CD8-positive, alpha-beta memory T cell (primary cell): Measurements from ENCODE around the gene PLA2R1. TPM values are rescaled to one million over a fixed set of nuclear protein-coding genes. Genes with fewer than 3 reads are reported as not detected.

ENCODE experiments used
- CTCF ChIA-PET: fragments of 350-600 bp; sonication (Branson Sonifier 250); formaldehyde crosslinking; loops from one replicate; lab custom pipeline; 2021; ENCODE audit warnings: antibody characterized with exemption; lab: Charles Lee
- POLR2A ChIA-PET: fragments of 350-600 bp; sonication (Branson Sonifier 250); formaldehyde crosslinking; loops from one replicate; lab custom pipeline; 2021; ENCODE audit warnings: antibody characterized with exemption; lab: Charles Lee
- DNase-seq, 5 donors: peaks; one replicate each; pipeline versions ENCODE4 v3.0.0 to v3.0.0-alpha.2; 2020 to 2022; ENCODE audit warnings: mixed read lengths in 1 of 5
- H3K27ac ChIP-seq: one replicate; pipeline ENCODE4 v1.7.0; 2013; ENCODE audit warnings: low read depth, mild to moderate bottlenecking, low read length, moderate library complexity
- H3K27me3 ChIP-seq: 2 replicates; pipeline ENCODE4 v1.7.0; 2013; ENCODE audit warnings: low read length, mild to moderate bottlenecking; ENCODE audit not compliant: insufficient read depth, poor library complexity, severe bottlenecking
- H3K36me3 ChIP-seq: 2 replicates; pipeline ENCODE4 v1.7.0; 2013; ENCODE audit warnings: mild to moderate bottlenecking, low read length, moderate library complexity; ENCODE audit not compliant: insufficient read depth
- H3K4me1 ChIP-seq: 2 replicates; pipeline ENCODE4 v1.7.0; 2013; ENCODE audit warnings: mild to moderate bottlenecking, low read length, moderate library complexity; ENCODE audit not compliant: insufficient read depth
- H3K4me3 ChIP-seq: 2 replicates; pipeline ENCODE4 v1.7.0; 2013; ENCODE audit warnings: mild to moderate bottlenecking, low read length
- H3K9me3 ChIP-seq: 2 replicates; pipeline ENCODE4 v1.7.0; 2013; ENCODE audit warnings: mild to moderate bottlenecking, low read length
- H3K27ac Mint-ChIP-seq, 8 donors: one replicate each; pipeline ENCODE4 v1.8.0; 2020 to 2021; ENCODE audit warnings: mixed read lengths in 8 of 8, mild to moderate bottlenecking in 6 of 8, inconsistent platforms in 3 of 8, moderate library complexity in 3 of 8
- H3K27me3 Mint-ChIP-seq, 2 donors: one replicate each; pipeline ENCODE4 v1.8.0; 2020 to 2021; ENCODE audit warnings: mixed read lengths in 2 of 2, mild to moderate bottlenecking in 1 of 2, moderate library complexity in 1 of 2
- H3K36me3 Mint-ChIP-seq, 3 donors: one replicate each; pipeline ENCODE4 v1.8.0; 2020 to 2021; ENCODE audit warnings: mixed read lengths in 3 of 3, inconsistent platforms in 1 of 3, mild to moderate bottlenecking in 1 of 3
- H3K4me1 Mint-ChIP-seq, 3 donors: one replicate each; pipeline ENCODE4 v1.8.0; 2020 to 2021; ENCODE audit warnings: mixed read lengths in 3 of 3, inconsistent platforms in 1 of 3, mild to moderate bottlenecking in 1 of 3
- H3K4me3 Mint-ChIP-seq, 7 donors: one replicate each; pipeline ENCODE4 v1.8.0; 2020 to 2021; ENCODE audit warnings: mixed read lengths in 7 of 7, mild to moderate bottlenecking in 6 of 7, moderate library complexity in 4 of 7, inconsistent platforms in 2 of 7
- H3K9me3 Mint-ChIP-seq, 5 donors: one replicate each; pipeline ENCODE4 v1.8.0; 2020 to 2022; ENCODE audit warnings: mixed read lengths in 5 of 5, mild to moderate bottlenecking in 3 of 5, moderate library complexity in 2 of 5, inconsistent platforms in 1 of 5
- polyA plus RNA-seq: library from polyadenylated mRNA; unstranded; fragments of 300-500 nt; fragmentation: Illumina TruSeq; gene quantifications from one replicate; pipeline ENCODE4 v1.2.3, GENCODE V29; 2021
- total RNA-seq, 2 experiments: library from RNA; stranded (reverse); gene quantifications; one replicate each; pipeline ENCODE4 v1.2.3, GENCODE V29; 2021

PLA2R1 gene
- total and polyA plus RNA-seq, 3 experiments from 2014 or later: not detected

DNA sequence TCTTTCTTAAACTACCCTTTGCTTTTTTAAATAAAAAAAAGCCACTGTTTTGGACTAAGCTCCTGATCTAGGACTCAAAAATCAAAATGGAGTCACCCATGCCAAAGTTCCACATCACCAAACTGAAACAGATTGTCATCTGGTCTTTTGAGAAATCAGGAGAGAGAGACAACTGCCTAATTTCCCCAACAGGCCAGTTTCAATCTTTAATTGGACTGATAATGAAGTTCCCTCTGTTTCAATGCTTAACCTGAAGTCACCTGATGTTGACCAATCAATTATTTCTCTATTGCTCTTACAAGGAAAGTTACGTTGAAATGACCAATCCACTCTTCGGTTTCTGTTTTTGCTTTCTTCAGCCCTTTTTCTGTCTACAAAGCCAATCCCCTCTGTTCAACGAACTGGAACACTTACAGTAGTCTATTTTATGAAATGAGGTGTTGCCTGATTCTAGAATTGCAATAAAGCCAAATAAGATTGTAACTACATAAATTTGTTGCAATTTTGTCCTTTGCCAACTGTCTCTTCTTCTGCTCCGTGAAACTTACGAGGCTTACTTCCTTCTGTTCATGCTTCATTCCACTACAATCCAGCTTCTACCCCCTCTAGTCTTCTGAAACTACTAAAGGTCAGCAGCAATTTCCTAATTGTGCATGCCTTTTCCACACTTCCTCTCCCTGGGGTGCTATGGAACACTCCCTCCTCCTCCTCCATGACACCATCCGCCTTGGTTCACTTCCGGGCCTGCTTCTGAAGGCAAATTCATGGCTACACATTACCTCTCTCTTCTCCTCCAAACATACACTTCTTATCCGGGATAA, 169.2 kb downstream of the PLA2R1 start:
- Histone ChIP-seq H3K36me3 (peaks cover 5% of the 10 kb centered on the region), H3K4me1 (no peaks in the 10 kb centered on the region), H3K4me3 (no peak overlapping the region), H3K27ac (no peak overlapping the region), H3K9me3 (no peaks in the 10 kb centered on the region), H3K27me3 (no peaks in the 10 kb centered on the region)
- ChIA-PET CTCF (interaction anchor here (1.5 kb wide), 1 partner anchor 29 kb away, joined by 3 read pairs; no protein-coding TSS in a partner anchor), POLR2A (no interaction called here)
- Mint-ChIP-seq H3K9me3 (no peaks in the 10 kb centered on the region), H3K36me3 (peaks cover 0 to 68% (median 19%) of the 10 kb centered on the region in 3 donors), H3K4me3 (no peak overlapping the region), H3K27me3 (no peaks in the 10 kb centered on the region), H3K27ac (peak overlapping the region in 2 of 8 donors; percentile 3 to 86), H3K4me1 (peaks cover 34 to 70% (median 61%) of the 10 kb centered on the region in 3 donors)
- DNase-seq: no peak

DNA sequence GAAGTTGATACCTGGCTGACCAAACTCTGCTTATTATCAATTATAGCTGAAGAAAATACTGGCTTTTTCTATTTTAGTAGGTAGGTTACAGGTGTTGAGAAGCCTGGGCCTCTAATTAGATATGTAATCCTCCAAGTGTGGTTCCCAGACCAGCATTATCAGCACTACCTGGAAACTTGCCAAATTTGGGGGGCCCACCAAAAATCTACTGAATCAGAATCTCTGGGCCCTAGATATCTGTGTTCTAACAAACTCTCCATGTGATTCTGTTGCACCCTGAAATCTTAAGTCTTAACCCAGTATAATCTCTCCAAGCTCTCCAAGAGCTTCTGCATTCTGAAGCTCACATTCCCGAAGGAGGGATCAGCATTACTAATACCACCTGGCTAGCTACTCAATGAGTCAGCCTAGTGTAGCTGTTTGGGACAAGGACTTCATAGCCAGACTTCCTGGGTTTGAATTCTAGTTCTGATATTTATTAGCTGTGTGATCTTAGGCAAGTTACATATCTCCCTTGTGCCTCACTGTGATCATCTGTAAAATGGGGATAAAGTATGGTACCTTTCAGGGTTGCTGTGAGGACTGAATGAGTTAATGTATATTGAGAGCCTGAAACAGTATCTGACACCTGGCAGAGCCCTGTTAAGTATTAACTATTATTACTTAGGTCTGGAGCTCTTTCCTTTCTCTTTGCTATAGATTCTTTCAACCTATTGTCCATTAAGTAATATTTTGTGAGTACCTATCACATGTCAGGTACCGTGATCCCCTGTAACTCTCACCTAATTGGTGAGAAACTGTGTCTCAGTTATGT, 170.3 kb downstream of the PLA2R1 start:
- CTCF ChIA-PET: no interaction called here
- Histone ChIP-seq H3K4me3 (no peak overlapping the region), H3K27me3 (no peaks in the 10 kb centered on the region), H3K4me1 (no peaks in the 10 kb centered on the region), H3K36me3 (peaks cover 5% of the 10 kb centered on the region), H3K27ac (no peak overlapping the region), H3K9me3 (no peaks in the 10 kb centered on the region)
- Mint-ChIP-seq H3K4me1 (peaks cover 29 to 59% (median 50%) of the 10 kb centered on the region in 3 donors), H3K27ac (peak overlapping the region in 2 of 8 donors; percentile 29 to 56), H3K9me3 (no peaks in the 10 kb centered on the region), H3K27me3 (no peaks in the 10 kb centered on the region), H3K36me3 (peaks cover 0 to 68% (median 21%) of the 10 kb centered on the region in 3 donors), H3K4me3 (no peak overlapping the region)
- POLR2A ChIA-PET: no interaction called here
- DNase-seq: no peak

DNA sequence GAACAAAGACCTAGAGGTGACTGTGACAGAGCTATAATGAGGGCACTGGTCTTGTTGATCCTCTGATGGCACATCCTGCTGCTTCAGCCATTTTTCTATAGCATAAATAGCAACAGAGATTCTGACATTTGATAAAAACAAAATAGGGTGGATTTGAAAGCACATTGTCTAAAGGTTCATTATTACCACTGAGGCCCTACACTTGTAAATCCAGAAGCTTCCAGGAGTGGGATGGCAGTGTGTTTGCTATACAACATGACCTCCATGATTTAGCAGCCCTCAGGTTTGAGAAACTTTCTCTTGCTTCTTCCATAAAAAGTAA, 171.2 kb downstream of the PLA2R1 start:
- peaks cover 5% of the 10 kb centered on the region for H3K36me3 ChIP-seq
- Mint-ChIP-seq H3K9me3 (no peaks in the 10 kb centered on the region), H3K4me1 (peaks cover 26 to 50% (median 41%) of the 10 kb centered on the region in 3 donors), H3K27me3 (no peaks in the 10 kb centered on the region), H3K36me3 (peaks cover 0 to 65% (median 19%) of the 10 kb centered on the region in 3 donors), H3K27ac (peak overlapping the region in 1 of 8 donors; percentile 1), H3K4me3 (no peak overlapping the region)
- CTCF ChIA-PET: no interaction called here
- DNase-seq: no peak
- H3K4me3 ChIP-seq: no peak overlapping the region
- POLR2A ChIA-PET: no interaction called here
- H3K4me1 ChIP-seq: no peaks in the 10 kb centered on the region
- H3K9me3 ChIP-seq: no peaks in the 10 kb centered on the region
- no peaks in the 10 kb centered on the region for H3K27me3 ChIP-seq
- H3K27ac ChIP-seq: no peak overlapping the region

DNA sequence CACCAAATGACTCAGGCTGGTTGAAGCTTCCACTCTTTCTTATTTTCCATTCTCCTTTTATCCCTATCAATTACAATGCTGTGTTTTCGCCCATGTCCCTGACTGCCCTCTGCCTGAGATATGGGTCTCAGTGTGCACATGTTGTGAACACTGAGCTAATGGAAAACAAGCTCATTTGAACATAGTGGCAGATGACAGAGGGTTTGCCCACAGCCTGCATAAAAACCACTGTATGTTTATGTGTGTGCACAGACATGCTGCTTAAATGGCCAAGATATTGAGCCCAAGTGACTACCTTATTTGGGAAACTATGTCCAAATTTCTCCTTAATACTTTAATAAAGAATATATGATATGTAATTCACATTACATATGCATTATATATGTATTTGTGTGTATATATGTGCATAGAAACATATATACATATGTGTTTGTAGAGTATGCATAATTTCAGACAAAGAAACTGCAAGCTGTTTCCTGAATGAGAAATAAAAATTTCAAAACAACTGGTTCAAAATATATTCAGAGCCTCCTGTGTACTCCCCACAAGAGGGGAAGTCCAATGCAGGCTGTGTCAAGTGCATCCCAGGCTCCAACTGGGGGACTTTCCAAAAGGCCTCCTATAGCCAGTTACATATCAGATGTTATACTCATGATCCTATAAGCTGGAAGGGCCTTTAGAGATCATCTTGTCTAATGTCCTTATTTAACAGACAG, 171.7 kb downstream of the PLA2R1 start:
- no peaks in the 10 kb centered on the region for H3K9me3 ChIP-seq
- peak overlapping the region in 3 of 8 donors; percentile 17 to 58 (median 29) for H3K27ac Mint-ChIP-seq
- H3K27ac ChIP-seq: no peak overlapping the region
- CTCF ChIA-PET: no interaction called here
- no peaks in the 10 kb centered on the region for H3K4me1 ChIP-seq
- POLR2A ChIA-PET: no interaction called here
- DNase-seq: no peak
- peaks cover 5% of the 10 kb centered on the region for H3K36me3 ChIP-seq
- no peaks in the 10 kb centered on the region for H3K9me3 Mint-ChIP-seq
- H3K27me3 Mint-ChIP-seq: no peaks in the 10 kb centered on the region
- H3K27me3 ChIP-seq: no peaks in the 10 kb centered on the region
- H3K4me3 ChIP-seq: no peak overlapping the region
- H3K36me3 Mint-ChIP-seq: peaks cover 0 to 68% (median 20%) of the 10 kb centered on the region in 3 donors
- H3K4me1 Mint-ChIP-seq: peaks cover 22 to 45% (median 36%) of the 10 kb centered on the region in 3 donors
- H3K4me3 Mint-ChIP-seq: peak overlapping the region in 1 of 7 donors; percentile 57

DNA sequence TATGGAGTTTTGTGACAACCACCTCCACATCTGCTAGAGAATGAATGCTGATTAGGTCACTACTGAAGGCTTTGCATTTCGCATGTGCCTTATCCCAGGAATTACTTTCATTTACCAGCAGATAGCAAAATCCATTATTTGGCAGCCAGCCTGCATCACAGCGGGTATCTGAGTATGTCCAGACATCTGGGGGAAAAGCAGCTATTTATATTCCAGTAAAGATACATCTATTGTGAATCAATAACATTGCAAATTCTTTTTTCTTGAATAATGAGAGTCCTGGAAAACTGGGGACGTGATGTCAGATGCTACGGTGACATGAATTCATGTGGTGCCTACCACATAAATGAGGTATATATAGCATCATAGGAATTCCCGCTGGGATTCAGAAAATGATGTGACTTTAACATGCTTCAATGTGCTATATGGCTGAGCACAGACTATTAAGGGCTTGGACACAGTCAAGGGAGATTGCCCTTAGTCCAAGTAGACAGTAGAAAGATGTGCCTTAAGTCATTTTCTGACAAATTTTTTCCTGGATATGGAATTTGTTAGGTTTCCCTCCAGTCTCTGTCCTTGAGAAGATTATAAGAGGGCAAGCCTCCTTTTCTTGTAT, 180.2 kb downstream of the PLA2R1 start:
- CTCF ChIA-PET: no interaction called here
- H3K27me3 Mint-ChIP-seq: no peaks in the 10 kb centered on the region
- Histone ChIP-seq H3K9me3 (no peaks in the 10 kb centered on the region), H3K27me3 (no peaks in the 10 kb centered on the region), H3K4me1 (no peaks in the 10 kb centered on the region), H3K27ac (no peak overlapping the region), H3K36me3 (peaks cover 24% of the 10 kb centered on the region), H3K4me3 (no peak overlapping the region)
- peaks cover 11 to 82% (median 28%) of the 10 kb centered on the region in 3 donors for H3K36me3 Mint-ChIP-seq
- POLR2A ChIA-PET: no interaction called here
- H3K27ac Mint-ChIP-seq: no peak overlapping the region
- H3K4me3 Mint-ChIP-seq: no peak overlapping the region
- no peaks in the 10 kb centered on the region for H3K9me3 Mint-ChIP-seq
- H3K4me1 Mint-ChIP-seq: peaks cover 0 to 4% (median 2%) of the 10 kb centered on the region in 3 donors
- no peak for DNase-seq

Other genes with a start within 250 kb of the PLA2R1 start
- gene LY75, start 157.9 kb downstream of the PLA2R1 start, total RNA-seq: 10 to 100 TPM; 41.1 to 43.4 TPM
- gene LY75, start 157.9 kb downstream of the PLA2R1 start, polyA plus RNA-seq: 48.1 TPM
- not detected for gene ITGB6, start 137.7 kb upstream of the PLA2R1 start, total RNA-seq
- not detected for gene ITGB6, start 137.7 kb upstream of the PLA2R1 start, polyA plus RNA-seq